Measurements from ENCODE around the gene KSR1. TPM values are rescaled to one million over a fixed set of nuclear protein-coding genes. Genes with fewer than 3 reads are reported as not detected.

KSR1 gene
- total RNA-seq, 1 donor from 2014 or later, result 90.2 TPM

- H3K4me3 Mint-ChIP-seq (ENCODE audit: unreplicated experiment), result no peak overlapping the region
- no peak overlapping the region for H2AFZ ChIP-seq (ENCODE audit: low read depth, low read length)
- no peaks in the 10 kb centered on the region for H3K27me3 ChIP-seq (ENCODE audit: insufficient read depth, low read length)
- H3K9ac ChIP-seq (ENCODE audit: low read length), result no peak overlapping the region
- H3K4me2 ChIP-seq (ENCODE audit: low read length), result no peak overlapping the region
- H3K27ac Mint-ChIP-seq (ENCODE audit: unreplicated experiment), result no peak overlapping the region
- no peak for DNase-seq (ENCODE audit: low read depth)
- H3K79me2 ChIP-seq (ENCODE audit: insufficient read depth, low read length), result peaks cover 66% of the 10 kb centered on the region
- no peaks in the 10 kb centered on the region for H3K9me3 Mint-ChIP-seq (ENCODE audit: unreplicated experiment)
- H3K36me3 ChIP-seq (ENCODE audit: insufficient read depth, low read length), result no peaks in the 10 kb centered on the region
- no peaks in the 10 kb centered on the region for H3K27me3 Mint-ChIP-seq (ENCODE audit: low read depth, unreplicated experiment)
- H3K4me1 ChIP-seq (ENCODE audit: insufficient read depth, low read length), result peaks cover 61% of the 10 kb centered on the region
- no peak for TF ChIP-seq EZH2 (IDR thresholded peaks at IDR 0.05; ENCODE audit: insufficient read depth, low read length)
- TF ChIP-seq CTCF (IDR thresholded peaks at IDR 0.05; ENCODE audit: insufficient read depth, low read depth, low read length), result no peak
- H3K4me1 Mint-ChIP-seq (ENCODE audit: low read depth, unreplicated experiment), result peaks cover 59% of the 10 kb centered on the region
- no peak overlapping the region for H3K4me3 ChIP-seq (ENCODE audit: insufficient read depth, low read depth, low read length)
- peaks cover 36% of the 10 kb centered on the region for H4K20me1 ChIP-seq (ENCODE audit: insufficient read depth, low read length)
- no peak for FAIRE-seq
- H3K36me3 Mint-ChIP-seq (ENCODE audit: low read depth, unreplicated experiment), result peaks cover 23% of the 10 kb centered on the region
- no peak overlapping the region for H3K27ac ChIP-seq (ENCODE audit: low read depth, low read length)
- no peaks in the 10 kb centered on the region for H3K9me3 ChIP-seq (ENCODE audit: insufficient read depth, low read depth, low read length)
Observed at GRCh38 chr17:27549251-27549893, 93.1 kb downstream of the KSR1 start.

GRCh38 chr17:27550291-27550930, 94.2 kb downstream of the KSR1 start:
- no peaks in the 10 kb centered on the region for H3K27me3 ChIP-seq (ENCODE audit: insufficient read depth, low read length)
- no peak overlapping the region for H3K4me2 ChIP-seq (ENCODE audit: low read length)
- H3K4me3 Mint-ChIP-seq (ENCODE audit: unreplicated experiment), result no peak overlapping the region
- H3K9ac ChIP-seq (ENCODE audit: low read length), result no peak overlapping the region
- peaks cover 27% of the 10 kb centered on the region for H4K20me1 ChIP-seq (ENCODE audit: insufficient read depth, low read length)
- peaks cover 28% of the 10 kb centered on the region for H3K36me3 Mint-ChIP-seq (ENCODE audit: low read depth, unreplicated experiment)
- DNase-seq (ENCODE audit: low read depth), result no peak
- H3K27ac Mint-ChIP-seq (ENCODE audit: unreplicated experiment), result no peak overlapping the region
- H3K27me3 Mint-ChIP-seq (ENCODE audit: low read depth, unreplicated experiment), result no peaks in the 10 kb centered on the region
- H3K4me1 ChIP-seq (ENCODE audit: insufficient read depth, low read length), result peaks cover 52% of the 10 kb centered on the region
- peaks cover 53% of the 10 kb centered on the region for H3K4me1 Mint-ChIP-seq (ENCODE audit: low read depth, unreplicated experiment)
- no peaks in the 10 kb centered on the region for H3K9me3 ChIP-seq (ENCODE audit: insufficient read depth, low read depth, low read length)
- H3K4me3 ChIP-seq (ENCODE audit: insufficient read depth, low read depth, low read length), result no peak overlapping the region
- H3K27ac ChIP-seq (ENCODE audit: low read depth, low read length), result no peak overlapping the region
- no peak overlapping the region for H2AFZ ChIP-seq (ENCODE audit: low read depth, low read length)
- H3K36me3 ChIP-seq (ENCODE audit: insufficient read depth, low read length), result no peaks in the 10 kb centered on the region
- TF ChIP-seq CTCF (IDR thresholded peaks at IDR 0.05; ENCODE audit: insufficient read depth, low read depth, low read length), result no peak
- TF ChIP-seq EZH2 (IDR thresholded peaks at IDR 0.05; ENCODE audit: insufficient read depth, low read length), result no peak
- no peaks in the 10 kb centered on the region for H3K9me3 Mint-ChIP-seq (ENCODE audit: unreplicated experiment)
- H3K79me2 ChIP-seq (ENCODE audit: insufficient read depth, low read length), result peaks cover 59% of the 10 kb centered on the region
- FAIRE-seq, result no peak

- H3K9me3 Mint-ChIP-seq (ENCODE audit: unreplicated experiment), result no peaks in the 10 kb centered on the region
- H3K4me1 Mint-ChIP-seq (ENCODE audit: low read depth, unreplicated experiment), result peaks cover 47% of the 10 kb centered on the region
- Histone ChIP-seq H3K4me3 (ENCODE audit: insufficient read depth, low read depth, low read length) (no peak overlapping the region), H3K4me1 (ENCODE audit: insufficient read depth, low read length) (peaks cover 46% of the 10 kb centered on the region), H3K36me3 (ENCODE audit: insufficient read depth, low read length) (no peaks in the 10 kb centered on the region), H2AFZ (ENCODE audit: low read depth, low read length) (no peak overlapping the region), H3K27ac (ENCODE audit: low read depth, low read length) (no peak overlapping the region), H4K20me1 (ENCODE audit: insufficient read depth, low read length) (peaks cover 21% of the 10 kb centered on the region), H3K4me2 (ENCODE audit: low read length) (no peak overlapping the region), H3K27me3 (ENCODE audit: insufficient read depth, low read length) (no peaks in the 10 kb centered on the region), H3K9me3 (ENCODE audit: insufficient read depth, low read depth, low read length) (no peaks in the 10 kb centered on the region), H3K9ac (ENCODE audit: low read length) (no peak overlapping the region), H3K79me2 (ENCODE audit: insufficient read depth, low read length) (peaks cover 53% of the 10 kb centered on the region)
- FAIRE-seq (no peak), DNase-seq (ENCODE audit: low read depth) (no peak)
- no peak for TF ChIP-seq CTCF (IDR thresholded peaks at IDR 0.05; ENCODE audit: insufficient read depth, low read depth, low read length)
- no peak for TF ChIP-seq EZH2 (IDR thresholded peaks at IDR 0.05; ENCODE audit: insufficient read depth, low read length)
- H3K27ac Mint-ChIP-seq (ENCODE audit: unreplicated experiment), result no peak overlapping the region
- H3K4me3 Mint-ChIP-seq (ENCODE audit: unreplicated experiment), result no peak overlapping the region
- H3K36me3 Mint-ChIP-seq (ENCODE audit: low read depth, unreplicated experiment), result peaks cover 24% of the 10 kb centered on the region
- no peaks in the 10 kb centered on the region for H3K27me3 Mint-ChIP-seq (ENCODE audit: low read depth, unreplicated experiment)
Observed at GRCh38 chr17:27550974-27551505, 94.8 kb downstream of the KSR1 start.
